Islet of Langerhans (tissue), 1 donor: Measurements from ENCODE around the gene FRRS1L.

Experiments used
- FAIRE-seq: peaks from one replicate; lab custom pipeline; 2011; peaks lifted over from hg19 to GRCh38; lab: Jason Lieb, UNC

Gene FRRS1L

GRCh38 chr9:109101202-109101595, 65.8 kb downstream of the FRRS1L start:
- no peak for FAIRE-seq

DNA sequence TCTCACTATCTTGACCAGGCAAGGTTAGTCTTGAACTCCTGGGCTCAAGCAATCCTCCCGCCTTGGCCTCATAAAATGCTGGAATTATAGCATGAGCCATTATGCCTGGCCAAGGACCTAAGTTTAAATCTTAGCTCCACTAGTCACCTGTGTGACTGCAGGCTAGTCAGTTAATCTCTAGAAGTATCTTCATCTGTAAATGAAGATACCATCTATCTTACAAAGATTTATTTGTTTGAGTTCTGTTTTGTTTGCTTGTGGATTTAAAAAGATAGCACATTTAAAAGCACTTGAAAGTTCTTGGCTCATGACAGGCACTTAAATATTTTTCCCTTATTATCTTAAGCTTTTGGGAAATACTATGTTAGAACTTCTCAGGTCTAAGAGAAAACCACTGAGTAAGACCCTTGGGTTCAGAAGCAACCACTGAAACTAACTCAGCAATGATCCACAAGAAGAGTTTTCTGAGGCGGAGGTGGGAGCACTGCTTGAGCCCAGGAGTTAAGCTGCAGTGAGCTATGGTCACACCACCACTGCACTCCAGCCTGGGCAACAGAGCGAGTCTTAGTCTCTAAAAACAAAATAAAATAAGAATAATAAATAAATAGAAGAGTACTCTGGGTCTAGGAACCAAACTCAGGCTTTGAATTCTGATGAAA, 66.4 kb downstream of the FRRS1L start:
- no peak for FAIRE-seq

- FAIRE-seq, result no peak
Observed at GRCh38 chr9:109098960-109099308, 68.1 kb downstream of the FRRS1L start.

DNA sequence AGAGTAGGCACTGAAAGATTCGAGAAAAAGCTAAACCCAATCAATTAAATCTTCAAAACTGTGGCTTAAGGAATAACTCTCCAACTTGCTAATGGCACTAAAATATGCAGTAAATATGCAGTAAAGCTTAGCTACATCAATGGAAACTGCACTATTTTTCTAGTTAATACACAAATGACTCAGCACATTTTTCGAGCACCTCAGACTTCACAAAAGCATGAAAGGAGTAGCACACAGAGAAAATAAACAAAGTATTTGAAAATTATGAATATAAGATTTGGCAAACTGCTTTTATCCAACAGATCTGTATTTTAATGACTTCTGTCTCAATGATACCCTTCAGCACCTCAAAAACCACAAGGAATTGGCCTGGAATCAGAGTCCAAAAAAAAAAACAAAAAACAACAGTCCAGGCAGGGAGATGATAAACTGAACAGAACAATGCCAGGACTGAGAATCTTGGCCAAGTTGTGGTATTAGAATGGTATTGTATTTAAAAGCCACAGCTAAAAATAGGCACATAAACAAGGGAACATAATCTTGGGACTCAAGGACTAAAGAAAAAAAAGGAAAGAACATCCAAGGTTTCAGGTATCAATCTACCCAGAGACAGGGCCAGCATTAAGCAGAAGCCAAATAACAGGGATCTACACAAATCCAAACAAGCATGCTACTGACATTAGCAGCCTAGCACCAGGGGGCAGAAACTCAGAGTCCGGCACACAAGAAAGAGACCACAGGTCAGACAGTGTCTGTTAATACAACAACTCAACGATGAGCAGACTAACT, 68.7 kb downstream of the FRRS1L start:
- FAIRE-seq, result no peak

GRCh38 chr9:109097146-109097545, 69.9 kb downstream of the FRRS1L start:
- no peak for FAIRE-seq

DNA sequence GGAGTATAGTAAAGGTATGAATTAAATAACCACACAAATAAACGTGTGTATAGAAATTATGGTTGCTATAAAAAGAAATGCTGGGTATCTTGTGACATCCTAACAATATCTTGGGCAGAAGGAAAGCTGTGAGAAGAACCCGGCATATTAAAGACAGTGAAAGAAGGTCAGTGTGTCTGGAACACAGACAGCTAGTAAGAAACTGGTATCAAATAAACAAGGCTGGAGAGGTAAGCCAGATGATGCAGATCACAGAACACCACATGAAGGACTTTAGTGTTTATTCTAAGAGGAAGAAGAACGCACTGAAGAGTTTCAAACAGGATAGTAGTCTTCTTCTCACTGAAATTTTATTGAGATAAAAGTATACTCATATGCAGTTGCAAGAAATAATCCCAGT, 71.7 kb downstream of the FRRS1L start:
- no peak for FAIRE-seq

DNA sequence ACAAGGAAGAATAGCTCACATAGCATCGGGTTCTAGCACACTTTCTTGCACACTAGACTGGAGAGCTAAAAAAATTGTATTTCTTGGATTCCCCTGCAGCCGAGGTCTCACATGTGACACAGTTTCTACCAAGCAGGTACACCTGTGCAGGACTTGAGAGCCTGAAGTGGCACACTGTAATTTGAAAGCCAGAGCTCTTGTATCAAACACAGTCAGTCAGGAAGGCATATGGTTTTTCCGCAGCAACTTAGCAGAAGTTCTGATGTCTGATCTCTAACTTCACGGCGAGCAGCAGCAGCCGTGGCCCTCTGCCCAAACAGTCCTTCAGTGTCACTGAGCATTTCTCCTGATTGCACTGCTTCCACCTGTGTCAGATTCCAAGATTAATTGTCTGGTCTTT, 72.8 kb downstream of the FRRS1L start:
- FAIRE-seq, result no peak

GRCh38 chr9:109092587-109092986, 74.5 kb downstream of the FRRS1L start:
- no peak for FAIRE-seq

- FAIRE-seq, result no peak
Observed at GRCh38 chr9:109092051-109092580, 74.9 kb downstream of the FRRS1L start.

- no peak for FAIRE-seq
Observed at GRCh38 chr9:109088221-109088620, 78.8 kb downstream of the FRRS1L start.

DNA sequence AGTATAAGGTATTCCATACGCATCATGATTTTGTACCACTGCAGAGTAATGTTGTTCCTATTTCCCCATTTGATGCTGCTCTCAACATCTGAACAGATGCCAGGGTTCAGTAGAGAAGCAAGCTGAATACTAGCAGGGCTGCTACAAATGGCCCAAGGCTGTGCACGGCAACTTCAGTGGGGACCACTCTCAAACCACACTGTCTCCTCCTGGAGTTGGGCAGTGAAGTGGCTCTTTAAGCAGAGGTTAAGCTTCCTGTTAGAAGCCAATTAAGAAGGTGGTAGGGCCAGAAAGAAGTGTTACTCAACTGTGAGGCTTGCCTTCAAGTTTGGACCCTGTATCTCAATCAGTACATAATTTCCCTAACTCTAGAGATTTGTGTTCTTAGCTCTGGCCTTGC, 79.3 kb downstream of the FRRS1L start:
- FAIRE-seq, result no peak

DNA sequence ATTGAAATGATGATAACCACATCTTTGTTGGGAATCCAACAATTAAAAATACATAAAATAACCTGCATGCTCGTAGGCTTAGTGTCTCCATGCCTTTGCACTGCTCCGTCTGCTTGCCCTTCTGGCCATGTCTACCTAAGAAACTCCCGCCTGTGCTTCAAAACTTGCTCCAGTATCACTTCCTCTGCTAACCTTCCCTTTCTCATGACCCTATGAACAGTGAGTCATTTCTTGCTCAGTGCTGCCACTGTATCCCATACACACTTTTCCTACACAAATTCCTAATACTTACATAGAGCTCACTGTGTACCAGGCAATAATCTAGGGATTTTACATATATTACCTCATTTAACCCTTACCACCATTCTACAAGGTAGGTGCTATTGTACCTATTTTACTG, 80.8 kb downstream of the FRRS1L start:
- no peak for FAIRE-seq

- no peak for FAIRE-seq
Observed at GRCh38 chr9:109085510-109085909, 81.5 kb downstream of the FRRS1L start.

- no peak for FAIRE-seq
Observed at GRCh38 chr9:109083813-109084405, 83.1 kb downstream of the FRRS1L start.

DNA sequence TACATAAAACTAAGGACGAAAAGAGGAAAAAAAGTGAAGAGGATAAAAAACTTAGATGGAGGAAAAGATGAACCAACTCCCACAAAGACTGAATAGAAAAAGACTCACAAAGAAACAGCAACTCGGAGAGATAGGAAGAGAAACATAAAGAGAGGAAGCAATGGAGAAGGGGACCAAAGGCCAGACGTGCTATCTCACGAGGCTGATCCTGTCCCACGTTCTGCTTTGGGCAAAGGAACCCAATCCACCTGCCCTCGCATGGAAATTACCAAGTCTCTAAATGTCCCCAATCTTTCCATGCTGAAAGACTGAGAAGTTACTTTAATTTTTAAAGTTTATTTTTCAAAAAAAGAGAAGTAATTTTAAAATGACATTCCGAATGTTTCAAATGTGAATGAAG, 83.9 kb downstream of the FRRS1L start:
- FAIRE-seq, result no peak

DNA sequence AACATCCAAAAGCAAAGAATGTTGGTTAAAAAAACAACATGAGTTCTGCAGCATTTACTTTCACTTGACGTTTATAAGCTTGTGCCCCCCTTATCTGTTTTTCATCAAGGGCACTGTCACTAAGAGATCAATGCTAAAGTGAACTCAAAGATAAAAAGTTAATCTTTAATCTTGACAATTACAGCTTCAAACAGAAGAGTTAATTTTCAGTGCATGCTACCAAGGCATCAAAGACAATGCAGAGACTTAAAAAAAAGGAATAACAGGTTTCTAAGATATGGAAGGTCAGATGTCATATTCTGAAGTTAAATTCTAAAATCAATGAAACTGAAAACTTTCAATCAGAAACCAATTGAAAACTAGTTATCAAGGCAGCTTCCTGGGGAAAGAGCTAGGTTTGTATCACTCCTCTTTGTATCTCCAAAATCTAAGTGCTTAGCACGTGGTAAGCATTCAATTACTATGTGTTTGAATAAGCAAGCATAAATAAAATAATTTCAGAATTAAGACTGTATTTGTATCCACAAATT, 84.9 kb downstream of the FRRS1L start:
- no peak for FAIRE-seq
